ENCODE results near the gene CAPN3.

- no peak for TF ChIP-seq CTCF (IDR thresholded peaks at IDR 0.05)
- no peak for TF ChIP-seq EZH2phosphoT487 (IDR thresholded peaks at IDR 0.05)
These were observed 8.8 kb downstream of the CAPN3 start for GRCh38 chr15:42368096-42368495.
